GM21381 (cell line): ENCODE measurements around the gene ADRM1.

Experiments used
- ATAC-seq: cut with Tn5 transposase; IDR thresholded peaks from one replicate; pipeline ENCODE4 v1.9.1; 2021; ENCODE audit warnings: mild to moderate bottlenecking, moderate library complexity; ENCODE audit not compliant: unreplicated experiment

ADRM1 gene

DNA sequence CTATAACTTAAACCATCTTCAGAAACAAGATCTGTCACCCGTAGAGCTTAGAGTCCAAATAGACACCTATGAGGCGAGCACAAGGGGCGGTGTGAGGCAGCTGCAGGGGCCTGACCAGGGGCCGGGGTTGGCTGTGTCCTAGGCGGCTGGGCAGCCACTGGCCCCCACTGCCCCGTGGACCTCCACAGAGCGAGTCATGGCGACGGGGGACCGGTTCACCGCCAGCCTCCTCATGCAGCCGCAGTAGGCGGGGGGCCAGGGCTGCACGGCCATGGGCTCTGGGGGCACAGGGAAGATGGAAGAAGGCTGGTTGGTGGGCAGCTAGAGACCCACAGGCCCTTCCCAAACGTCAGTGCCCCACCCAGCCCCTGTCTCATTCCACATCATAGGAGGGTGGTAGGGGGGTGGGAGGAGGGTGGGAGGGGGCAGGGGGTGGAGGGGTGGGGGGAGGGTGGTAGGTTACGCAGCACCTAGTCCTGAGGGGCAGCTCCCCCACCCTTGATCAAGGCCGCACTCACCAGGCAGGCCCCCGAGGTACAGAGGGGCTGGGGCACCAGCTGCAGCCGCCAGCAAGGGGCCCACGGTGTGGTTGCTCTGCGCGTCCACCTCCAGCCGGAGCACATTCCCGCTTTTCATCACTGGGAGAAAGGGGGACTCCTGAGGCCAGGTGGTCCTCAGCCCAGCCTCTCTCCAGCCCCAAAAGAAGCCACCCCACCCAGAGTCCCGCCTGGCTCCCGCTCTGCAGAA is 6.6 kb downstream of the ADRM1 start:
- no peak for ATAC-seq

DNA sequence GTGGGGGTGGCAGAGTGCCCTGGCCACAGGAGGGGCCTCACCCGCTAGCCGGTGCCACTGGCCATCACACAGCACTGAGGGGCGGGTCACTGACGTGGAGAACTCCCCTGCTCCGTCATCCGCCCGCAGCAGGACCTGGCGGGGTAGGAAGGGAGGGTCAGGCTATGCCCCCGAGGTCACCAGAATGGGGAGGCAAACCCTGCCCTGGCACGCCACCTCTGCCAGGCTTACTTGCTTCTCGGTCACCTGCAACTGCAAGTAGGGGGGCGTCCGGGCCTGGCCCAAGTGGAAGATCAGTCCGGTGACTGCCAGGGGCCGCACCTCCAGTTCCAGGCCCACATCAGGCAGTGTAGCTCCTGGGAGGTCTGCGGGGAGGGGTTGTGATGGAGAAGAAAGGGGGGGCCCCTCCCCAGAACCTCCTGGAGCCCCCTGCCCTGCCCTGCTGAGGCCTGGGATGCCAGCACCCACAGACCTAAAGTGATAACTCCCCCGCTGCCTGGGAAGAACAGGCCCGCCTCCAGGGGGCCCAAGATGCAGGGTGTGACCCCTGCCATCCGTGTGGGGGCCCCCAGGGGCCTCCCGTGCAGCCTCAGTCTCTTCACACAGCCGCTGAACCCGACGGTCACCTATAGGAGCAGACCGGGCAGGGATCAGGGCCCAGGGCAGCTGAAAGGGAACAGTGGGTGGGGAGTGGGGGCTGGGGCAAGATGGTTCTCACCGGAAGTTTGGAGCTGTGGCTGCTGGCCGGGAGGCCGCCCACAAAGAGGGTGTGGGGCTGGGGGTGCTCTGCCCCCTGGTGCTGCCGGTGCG is 7.4 kb downstream of the ADRM1 start:
- ATAC-seq = no peak

DNA sequence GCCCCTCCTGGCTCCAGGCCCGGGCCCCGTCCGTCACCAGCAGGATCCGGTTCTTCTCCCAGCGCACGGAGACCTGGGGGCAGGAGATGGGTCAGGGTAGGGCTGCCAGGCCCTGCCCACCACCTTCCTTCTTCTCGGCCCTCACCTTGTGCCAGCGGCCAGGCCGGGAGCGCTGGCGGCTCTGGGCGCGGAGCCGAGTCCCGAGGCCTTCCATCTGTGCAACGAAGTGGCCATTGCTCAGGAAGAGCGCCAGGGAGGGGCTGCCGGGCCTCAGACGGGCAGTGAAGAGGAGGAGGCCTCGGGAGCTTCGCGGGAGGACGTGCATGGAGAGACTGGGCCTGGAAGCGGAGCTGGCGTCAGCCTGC is 7.9 kb downstream of the ADRM1 start:
- no peak for ATAC-seq

DNA sequence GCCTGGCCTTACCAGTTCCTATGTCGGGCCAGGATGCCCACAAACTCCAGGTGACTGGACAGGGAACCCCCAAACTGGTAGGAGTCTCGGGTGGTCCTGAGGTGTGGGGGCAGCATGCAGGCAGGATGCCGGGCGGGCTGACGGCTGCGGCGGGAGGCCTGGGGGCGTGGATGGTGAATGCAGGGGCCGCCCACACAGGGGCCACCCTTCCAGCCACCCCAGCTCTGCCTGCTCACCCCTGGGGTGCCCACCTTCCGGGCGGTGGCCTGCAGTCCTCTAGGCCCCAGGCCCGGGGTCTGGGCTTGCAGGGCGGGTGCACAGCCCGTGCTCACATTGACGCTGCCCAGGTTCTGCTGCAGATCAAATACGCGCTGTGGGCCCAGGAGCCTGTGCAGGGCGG is 8.4 kb downstream of the ADRM1 start:
- no peak for ATAC-seq

DNA sequence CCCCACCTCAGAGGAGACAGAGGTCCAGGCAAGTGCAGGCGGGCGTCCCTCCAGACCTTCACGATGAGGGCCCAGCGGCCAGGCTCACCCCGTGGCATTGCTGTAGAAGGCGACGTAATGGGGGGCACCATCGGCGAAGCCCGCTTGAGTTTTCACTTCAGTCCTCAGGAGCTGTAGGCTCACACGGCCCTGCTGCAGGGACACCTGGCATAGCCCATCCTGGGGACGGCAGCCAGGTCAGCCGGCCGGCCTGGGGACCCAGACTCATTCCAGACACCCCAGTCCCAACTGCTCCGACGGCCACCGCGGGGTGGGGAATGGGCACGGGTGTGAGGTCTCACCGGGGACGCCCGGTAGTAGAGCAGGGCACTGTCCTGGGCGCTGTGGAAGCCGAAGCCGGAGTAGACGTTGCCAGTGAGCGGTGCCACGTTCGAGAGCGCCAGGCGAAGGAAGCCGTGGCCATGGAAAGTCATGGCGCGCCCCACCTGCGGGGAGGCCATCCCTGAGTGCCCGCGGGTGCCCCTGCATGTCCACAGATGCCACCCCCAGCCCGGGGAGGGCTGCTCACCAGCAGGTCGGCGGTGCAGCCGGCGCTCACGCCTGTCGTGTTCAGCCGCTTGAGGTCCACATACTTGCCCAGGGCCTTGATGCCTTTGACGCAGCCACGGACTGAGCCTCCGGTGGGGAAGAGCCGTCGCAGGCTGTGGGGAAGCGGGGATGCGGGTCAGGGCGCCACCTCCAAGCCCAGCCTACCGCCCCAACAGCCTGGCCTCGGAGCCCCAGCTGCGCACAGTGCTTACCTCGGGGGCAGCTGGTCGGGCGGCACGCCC is 9.2 kb downstream of the ADRM1 start:
- no peak for ATAC-seq

DNA sequence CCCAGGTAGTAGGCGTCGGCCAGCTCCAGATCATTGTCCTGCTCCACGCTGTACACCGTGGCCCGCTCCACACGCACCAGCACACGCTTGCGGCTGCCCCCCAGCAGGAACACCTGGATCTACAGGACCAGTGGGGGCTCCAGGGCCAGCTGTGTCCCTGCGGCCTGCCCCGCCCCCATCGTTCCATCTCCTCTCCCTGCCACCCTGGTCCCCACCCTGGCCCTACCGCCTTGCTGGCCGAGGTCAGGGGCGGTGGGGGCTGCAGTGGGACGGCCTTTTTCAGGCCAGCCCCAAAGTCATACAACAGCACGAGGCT is 9.8 kb downstream of the ADRM1 start:
- no peak for ATAC-seq

DNA sequence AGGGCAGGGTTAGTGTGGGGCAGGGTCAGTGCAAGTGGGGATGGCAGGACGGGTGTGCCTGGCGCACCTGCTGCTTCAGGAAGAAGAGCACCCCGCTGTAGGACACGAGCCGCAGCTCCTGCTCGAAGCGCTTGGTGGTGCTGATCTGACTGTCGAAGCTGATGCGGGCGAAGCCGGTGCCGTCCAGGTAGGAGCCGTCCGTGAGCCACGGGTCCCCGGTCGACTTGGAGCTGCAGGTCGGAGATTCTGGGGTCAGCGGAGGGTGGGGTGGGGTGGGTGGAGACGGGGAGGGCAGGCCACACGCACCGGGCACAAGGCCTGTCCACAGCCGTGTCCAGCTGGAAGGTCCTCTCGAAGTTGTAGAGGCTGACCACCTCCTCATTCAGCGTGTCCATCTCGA is 10.2 kb downstream of the ADRM1 start:
- ATAC-seq = no peak

DNA sequence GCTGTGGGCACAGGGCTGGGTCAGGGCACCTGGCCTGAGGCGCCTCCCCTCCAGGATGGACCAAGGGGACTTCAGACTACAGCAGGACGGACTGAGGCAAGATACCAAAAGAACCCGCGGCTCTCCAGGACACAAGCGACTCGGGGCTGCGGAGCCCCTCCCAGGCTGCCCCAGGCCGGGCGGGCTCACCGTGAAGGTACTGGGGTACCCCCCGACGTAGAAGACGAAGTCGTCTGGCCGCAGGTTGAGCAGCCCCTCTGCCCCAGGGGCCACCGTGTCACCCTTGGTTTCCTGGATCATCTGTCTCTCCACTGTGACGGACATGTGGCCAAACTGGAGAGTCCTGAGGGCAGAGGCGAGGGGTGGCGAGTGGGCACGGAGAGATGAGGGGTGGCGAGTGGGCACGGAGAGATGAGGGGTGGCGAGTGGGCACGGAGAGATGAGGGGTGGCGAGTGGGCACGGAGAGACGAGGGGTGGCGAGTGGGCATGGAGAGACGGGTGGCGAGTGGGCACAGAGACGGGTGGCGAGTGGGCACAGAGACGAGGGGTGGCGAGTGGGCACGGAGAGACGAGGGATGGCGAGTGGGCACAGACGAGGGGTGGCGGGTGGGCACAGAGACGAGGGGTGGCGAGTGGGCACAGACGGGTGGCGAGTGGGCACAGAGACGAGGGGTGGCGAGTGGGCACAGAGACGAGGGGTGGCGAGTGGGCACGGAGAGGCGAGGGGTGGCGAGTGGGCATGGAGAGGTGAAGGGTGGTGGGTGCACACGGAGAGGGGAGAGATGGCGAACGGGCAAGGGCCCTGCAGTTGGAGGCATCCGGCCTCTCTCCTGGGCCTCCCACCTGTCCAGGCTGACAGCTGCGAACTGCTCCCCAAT is 10.9 kb downstream of the ADRM1 start:
- ATAC-seq = no peak

DNA sequence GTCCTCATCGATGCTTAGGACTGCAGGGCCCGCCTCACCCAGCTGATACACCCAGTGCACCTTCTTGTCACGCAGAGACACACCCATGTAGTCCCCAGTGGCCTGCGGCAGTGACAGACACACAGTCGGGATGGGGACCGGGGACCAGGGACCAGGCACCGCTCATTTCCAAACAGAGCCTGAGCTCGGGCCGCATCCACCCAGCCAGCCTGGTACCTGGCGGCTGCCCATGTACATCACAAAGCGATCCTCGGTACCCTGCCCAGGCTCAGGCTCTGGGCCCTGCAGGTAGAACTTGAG is 11.5 kb downstream of the ADRM1 start:
- no peak for ATAC-seq

DNA sequence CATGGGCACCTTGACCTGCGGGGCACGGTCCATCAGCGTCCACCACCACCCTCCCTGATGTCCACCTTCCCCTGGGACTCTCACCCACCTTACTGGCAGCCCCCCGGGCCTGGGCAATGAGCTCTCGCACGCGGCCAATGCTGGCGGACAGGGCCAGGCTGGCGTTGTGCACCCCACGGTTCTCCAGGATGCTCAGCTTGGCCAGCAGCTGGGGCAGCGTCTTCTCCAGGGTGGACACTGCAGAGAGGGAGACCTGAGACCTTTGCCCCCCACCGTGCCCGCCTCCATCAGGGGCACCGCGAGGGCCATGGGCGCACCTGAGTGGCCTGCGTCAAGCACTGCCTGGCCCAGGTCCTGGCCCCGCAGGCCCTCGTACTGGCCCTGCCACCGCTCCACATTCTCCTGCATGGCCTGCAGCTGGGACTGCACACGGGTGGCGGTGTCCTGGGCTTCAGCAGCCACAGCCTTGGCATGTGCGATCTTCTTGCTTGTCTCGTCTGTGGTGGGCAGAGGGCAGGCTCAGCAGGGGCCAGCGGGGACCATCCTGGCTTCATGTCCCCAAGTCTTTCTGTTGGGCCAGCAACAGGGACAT is 12.0 kb downstream of the ADRM1 start:
- no peak for ATAC-seq

DNA sequence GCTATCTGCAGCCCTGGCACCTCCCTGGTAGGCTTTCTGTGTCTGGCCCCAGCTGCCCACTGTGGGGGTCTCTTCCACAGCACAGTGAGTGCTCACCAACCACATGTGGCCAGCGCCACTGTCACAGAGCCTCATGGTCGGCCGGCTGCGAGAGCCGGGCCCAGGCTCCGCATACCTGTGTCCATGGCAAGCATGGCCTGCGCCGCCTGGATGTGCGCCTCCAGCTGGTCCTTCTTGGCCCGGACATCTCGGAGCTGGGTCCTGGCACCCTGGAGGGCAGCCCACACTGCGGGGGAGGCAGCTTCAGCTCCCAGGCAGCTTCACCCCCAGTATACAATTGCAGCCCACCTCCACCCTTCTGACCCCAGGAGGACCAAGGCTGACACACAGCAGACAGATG is 13.0 kb downstream of the ADRM1 start:
- no peak for ATAC-seq

DNA sequence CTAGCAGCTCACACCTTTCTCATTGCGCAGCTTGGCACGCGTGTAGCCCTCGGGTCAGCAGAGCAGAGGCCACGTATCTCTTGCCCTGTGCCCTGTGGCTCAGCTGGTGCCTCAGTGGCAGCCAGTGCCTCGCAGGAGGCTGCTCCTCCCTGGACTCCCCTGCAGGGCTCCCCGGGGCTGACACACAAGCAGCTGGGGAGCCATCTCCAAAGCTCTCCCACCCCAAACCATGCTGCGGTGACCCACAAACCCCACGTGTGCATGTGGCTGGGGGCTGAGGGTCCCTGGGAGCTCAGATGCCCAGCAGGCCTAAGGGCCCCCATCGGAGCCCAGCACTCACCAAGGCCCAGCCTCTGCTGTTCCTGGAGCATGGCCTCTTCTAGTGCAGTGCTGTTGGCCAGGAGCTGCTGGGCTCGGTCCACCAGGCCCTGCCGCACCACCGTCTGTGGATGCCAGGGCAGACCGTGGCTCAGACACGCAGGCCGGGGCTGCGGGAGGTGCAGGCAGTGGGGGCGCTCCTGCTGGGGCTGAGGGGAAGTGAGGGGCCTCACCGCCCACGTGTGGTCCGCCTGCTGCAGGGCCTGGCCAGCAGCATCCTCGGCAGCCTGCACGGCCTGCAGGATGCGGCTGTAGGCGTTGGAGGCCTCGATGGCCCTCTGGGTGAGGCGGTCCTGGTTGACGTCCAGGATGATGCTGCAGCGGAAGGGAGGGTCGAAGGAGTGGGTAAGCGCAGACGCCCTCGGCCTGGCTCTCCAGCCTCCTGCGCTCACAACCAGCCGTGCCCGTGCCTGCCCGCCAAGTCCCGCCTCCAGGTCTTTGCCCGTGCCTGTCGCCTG is 13.8 kb downstream of the ADRM1 start:
- ATAC-seq = no peak

DNA sequence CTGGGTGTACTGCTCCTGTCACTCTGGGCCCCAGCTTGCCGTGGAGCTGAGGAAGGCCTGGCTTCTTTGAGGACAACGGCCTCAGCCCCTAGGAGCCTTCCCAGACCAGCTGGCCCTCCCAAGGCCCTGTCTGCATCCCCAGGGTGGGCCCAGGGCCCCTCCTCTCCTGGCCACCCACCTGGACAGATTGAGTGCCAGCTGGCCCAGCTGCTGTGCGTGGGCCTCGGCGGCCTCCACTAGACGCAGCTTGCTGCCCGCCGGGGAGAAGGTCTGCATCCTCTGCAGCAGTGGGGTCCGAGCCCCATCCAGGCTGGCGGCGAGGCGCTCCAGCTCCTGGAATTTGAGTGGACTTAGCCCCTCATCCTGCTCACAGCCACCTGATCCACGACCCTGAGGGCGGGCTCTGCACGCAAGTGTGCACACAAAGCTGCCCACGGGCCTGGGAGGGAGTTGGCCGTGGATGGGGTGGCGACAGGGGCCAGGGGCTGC is 14.4 kb downstream of the ADRM1 start:
- no peak for ATAC-seq

DNA sequence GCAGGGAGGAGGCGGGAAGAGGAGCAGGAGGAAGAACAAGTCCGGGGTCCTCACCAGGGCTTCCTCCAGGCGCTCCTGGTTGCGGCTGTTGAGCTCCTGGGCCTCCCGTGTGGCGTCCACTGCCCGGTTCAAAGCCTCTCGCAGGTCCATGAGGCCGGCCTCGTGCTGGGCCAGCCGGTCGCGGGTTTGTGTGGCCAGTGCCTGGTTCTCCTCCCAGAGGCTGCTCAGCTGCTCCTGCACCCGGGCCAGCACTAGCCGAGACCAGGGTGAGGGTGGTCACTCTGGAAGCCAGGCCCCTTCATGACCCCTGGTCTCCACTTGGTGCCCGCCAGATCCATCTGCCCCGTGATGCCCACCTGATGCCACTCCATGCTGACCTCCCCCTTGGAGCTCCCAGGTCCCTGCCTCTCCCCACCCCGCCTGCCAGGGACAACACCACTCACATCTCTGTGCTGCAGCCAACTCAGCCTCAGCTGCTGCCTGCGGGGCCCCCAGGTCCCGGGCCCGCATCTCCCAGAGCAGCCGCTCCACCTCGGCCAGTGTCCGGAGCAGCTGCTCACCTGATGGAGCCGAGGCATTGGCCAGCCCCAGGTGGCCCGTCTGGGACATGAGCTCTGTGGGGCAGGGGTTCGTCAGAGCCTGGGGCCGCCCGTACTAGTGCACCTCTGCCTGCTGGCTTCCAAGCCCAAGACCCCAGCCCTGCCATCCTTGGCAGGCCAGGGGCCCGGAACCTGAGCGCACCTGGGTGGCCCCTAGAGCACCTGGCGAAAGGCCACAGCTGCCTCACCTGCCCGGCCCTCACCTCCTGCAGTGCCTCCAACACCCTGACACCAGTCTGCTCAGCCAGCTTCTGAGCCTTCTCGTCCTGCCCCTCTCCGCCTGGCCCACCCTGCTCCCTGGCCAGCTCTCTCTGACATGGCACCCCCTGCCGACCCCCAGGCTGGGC is 15.9 kb downstream of the ADRM1 start:
- ATAC-seq = no peak

DNA sequence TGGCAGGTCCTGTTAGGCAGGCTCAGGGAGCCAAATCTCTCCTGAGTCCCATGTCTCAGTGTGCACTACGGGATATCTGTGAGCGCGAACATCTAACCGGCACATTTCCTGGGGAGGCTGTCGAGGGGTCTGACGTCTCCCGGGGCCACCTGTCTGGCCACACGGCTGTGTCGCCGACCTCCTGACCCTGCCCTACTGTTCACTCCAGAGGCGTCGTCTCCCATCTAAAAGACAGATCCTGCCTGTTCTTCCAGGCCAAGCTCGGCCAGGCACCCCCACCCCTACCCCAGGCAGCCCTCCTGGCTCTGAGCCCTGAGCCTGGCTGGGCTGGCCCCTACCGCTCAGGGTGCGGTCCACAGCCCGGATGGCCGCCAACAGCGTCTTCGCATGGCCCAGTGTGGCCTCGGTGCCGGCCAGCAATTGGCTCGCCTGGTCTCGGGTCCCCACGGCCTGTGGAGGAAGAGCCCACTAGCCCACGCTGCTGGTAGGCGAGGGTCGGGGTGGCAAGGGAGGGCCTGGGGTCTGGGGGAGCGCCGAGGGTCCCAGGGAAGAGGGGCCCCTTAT is 16.6 kb downstream of the ADRM1 start:
- no peak for ATAC-seq

DNA sequence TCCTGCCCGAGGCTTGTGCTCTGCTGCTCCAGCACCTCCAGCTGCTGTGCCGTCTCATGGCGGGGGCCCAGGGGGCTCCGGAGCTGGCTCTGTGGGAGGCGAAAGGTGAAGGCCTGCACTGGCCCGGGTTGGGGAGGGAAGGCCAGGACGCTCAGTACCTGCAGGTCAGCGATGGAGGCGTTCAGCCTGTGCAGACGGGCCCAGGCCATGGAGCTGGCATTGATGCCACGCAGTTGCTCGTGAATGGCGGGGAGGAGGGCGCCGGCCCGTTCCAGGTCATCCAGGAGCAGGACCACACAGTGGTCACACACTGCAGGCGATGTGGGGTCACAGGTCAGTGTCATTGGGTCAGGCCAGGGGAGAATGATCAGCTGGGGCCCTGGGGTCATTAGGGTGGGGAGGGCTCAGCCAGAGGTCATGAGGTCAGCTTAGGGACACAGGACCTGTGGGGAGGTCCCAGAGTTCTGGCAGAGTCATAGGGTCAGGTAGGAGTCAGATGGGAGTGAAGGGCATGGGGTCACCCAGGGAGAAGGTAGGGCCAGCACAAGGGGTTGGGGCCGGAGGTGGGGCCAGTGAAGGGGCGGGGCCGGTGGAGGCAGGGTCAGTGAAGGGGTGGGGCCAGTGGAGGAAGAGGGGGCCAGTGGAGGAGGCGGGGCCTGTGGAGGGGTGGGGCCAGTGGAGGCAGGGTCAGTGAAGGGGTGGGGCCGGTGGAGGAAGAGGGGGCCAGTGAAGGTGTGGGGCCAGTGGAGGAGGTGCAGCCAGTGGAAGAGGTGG is 18.0 kb downstream of the ADRM1 start:
- ATAC-seq = no peak

DNA sequence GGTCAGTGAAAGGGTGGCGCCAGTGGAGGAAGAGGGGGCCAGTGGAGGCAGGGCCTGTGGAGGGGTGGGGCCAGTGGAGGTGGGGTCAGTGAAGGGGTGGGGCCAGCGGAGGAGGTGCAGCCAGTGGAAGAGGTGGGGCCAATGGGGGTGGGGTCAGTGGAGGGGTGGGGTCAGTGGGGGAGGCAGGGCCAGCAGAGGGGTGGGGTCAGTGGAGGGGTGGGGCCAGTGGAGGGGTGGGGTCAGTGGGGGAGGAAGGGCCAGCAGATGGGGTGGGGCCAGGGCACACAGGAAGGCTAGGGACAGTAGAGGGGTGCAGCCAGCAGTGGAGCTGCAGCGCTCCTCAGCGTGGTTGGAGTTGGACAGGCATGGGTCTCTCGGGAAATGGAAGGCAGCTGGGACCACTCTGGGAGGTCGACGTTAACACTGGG is 18.7 kb downstream of the ADRM1 start:
- ATAC-seq = no peak
